Activated naive CD8-positive, alpha-beta T cell treated with anti-CD3 and anti-CD28 coated beads, Interleukin-2, amount 10 ng/mL, durations not matched to agents 7 days and 5 days (primary cell): Measurements from ENCODE around the gene ERV3-1. TPM values are rescaled to one million over a fixed set of nuclear protein-coding genes. Genes with fewer than 3 reads are reported as not detected.
"Not testable (repeated sequence)": the region's sequence is repeated elsewhere in the genome, so short reads cannot be mapped to it uniquely, and the experiment has no call there.

Experiments
- ATAC-seq: fragments of 150-1000 bp; cut with Tn5 transposase; one replicate; pipeline ENCODE4 v1.10.0; 2021; ENCODE audit warnings: low read depth, moderate library complexity
- POLR2A ChIA-PET: fragments of 350-600 bp; sonication (Branson Sonifier 250); formaldehyde crosslinking; loops from one replicate; lab custom pipeline; 2021; ENCODE audit warnings: antibody characterized with exemption; lab: Charles Lee
- DNase-seq: peaks from one replicate; pipeline ENCODE4 v3.0.0; 2021
- H3K27ac Mint-ChIP-seq: one replicate; pipeline ENCODE4 v1.8.0; 2022; ENCODE audit warnings: mild to moderate bottlenecking, mixed read lengths
- H3K27me3 Mint-ChIP-seq: one replicate; pipeline ENCODE4 v1.8.0; 2022; ENCODE audit warnings: mild to moderate bottlenecking, moderate library complexity, mixed read lengths
- H3K36me3 Mint-ChIP-seq: one replicate; pipeline ENCODE4 v1.8.0; 2021; ENCODE audit warnings: mild to moderate bottlenecking, mixed read lengths
- H3K4me1 Mint-ChIP-seq: one replicate; pipeline ENCODE4 v1.8.0; 2021; ENCODE audit warnings: mixed read lengths
- H3K4me3 Mint-ChIP-seq: one replicate; pipeline ENCODE4 v1.8.0; 2022; ENCODE audit warnings: mild to moderate bottlenecking, moderate library complexity, mixed read lengths
- H3K9me3 Mint-ChIP-seq: one replicate; pipeline ENCODE4 v1.8.0; 2021; ENCODE audit warnings: mixed read lengths
- total RNA-seq, 2 experiments: library from RNA; stranded (reverse); gene quantifications; one replicate each; pipeline ENCODE4 v1.2.3, GENCODE V29; 2021

Gene ERV3-1
- total RNA-seq, 2 experiments from 2014 or later: 16.9 to 17.3 TPM

GRCh38 chr7:64945503-64946175 lies 60.8 kb downstream of the ERV3-1 start:
- Mint-ChIP-seq H3K27me3 (peaks cover 37% of the 10 kb centered on the region), H3K4me1 (no peaks in the 10 kb centered on the region), H3K4me3 (no peak overlapping the region), H3K27ac (no peak overlapping the region), H3K36me3 (no peaks in the 10 kb centered on the region), H3K9me3 (no peaks in the 10 kb centered on the region)
- DNase-seq (no peak), ATAC-seq (no peak)
- POLR2A ChIA-PET: no interaction called here

GRCh38 chr7:64944667-64945502 lies 61.6 kb downstream of the ERV3-1 start:
- H3K9me3 Mint-ChIP-seq, H3K4me3 Mint-ChIP-seq, H3K4me1 Mint-ChIP-seq, H3K36me3 Mint-ChIP-seq, ATAC-seq, H3K27ac Mint-ChIP-seq, DNase-seq, POLR2A ChIA-PET: not testable (repeated sequence)
- peaks cover 37% of the 10 kb centered on the region for H3K27me3 Mint-ChIP-seq

Other genes starting within 250 kb of the ERV3-1 start
- 10 to 100 TPM; 12.5 to 14.0 TPM for gene ZNF138, start 212.3 kb downstream of the ERV3-1 start, total RNA-seq
- gene ZNF273, start 103.4 kb downstream of the ERV3-1 start, total RNA-seq: 10 to 100 TPM; 10.9 to 12.6 TPM
- 1 to 10 TPM; 7.2 to 7.7 TPM for gene ZNF117, start 15.7 kb downstream of the ERV3-1 start, total RNA-seq